Measurements from ENCODE around the gene CCL7. TPM values are rescaled to one million over a fixed set of nuclear protein-coding genes. Genes with fewer than 3 reads are reported as not detected.

The CCL7 gene
- total RNA-seq, 4 donors from 2014 or later = 1.9 to 3.5 TPM; not detected in 2

- TF ChIP-seq, protein P1, sequence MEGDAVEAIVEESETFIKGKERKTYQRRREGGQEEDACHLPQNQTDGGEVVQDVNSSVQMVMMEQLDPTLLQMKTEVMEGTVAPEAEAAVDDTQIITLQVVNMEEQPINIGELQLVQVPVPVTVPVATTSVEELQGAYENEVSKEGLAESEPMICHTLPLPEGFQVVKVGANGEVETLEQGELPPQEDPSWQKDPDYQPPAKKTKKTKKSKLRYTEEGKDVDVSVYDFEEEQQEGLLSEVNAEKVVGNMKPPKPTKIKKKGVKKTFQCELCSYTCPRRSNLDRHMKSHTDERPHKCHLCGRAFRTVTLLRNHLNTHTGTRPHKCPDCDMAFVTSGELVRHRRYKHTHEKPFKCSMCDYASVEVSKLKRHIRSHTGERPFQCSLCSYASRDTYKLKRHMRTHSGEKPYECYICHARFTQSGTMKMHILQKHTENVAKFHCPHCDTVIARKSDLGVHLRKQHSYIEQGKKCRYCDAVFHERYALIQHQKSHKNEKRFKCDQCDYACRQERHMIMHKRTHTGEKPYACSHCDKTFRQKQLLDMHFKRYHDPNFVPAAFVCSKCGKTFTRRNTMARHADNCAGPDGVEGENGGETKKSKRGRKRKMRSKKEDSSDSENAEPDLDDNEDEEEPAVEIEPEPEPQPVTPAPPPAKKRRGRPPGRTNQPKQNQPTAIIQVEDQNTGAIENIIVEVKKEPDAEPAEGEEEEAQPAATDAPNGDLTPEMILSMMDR (IDR thresholded peaks at IDR 0.05) = no peak
- no peak for DNase-seq (ENCODE audit: low spot score)
- ATAC-seq (ENCODE audit: low FRiP score) = peak; percentile 92
Measured at GRCh38 chr17:34306466-34306865, 36.4 kb downstream of the CCL7 start.

GRCh38 chr17:34307110-34307509 is 37.1 kb downstream of the CCL7 start:
- ATAC-seq (ENCODE audit: low FRiP score) (no peak), DNase-seq (ENCODE audit: low spot score) (no peak)
- TF ChIP-seq, protein P1 (IDR thresholded peaks at IDR 0.05) = no peak

DNA sequence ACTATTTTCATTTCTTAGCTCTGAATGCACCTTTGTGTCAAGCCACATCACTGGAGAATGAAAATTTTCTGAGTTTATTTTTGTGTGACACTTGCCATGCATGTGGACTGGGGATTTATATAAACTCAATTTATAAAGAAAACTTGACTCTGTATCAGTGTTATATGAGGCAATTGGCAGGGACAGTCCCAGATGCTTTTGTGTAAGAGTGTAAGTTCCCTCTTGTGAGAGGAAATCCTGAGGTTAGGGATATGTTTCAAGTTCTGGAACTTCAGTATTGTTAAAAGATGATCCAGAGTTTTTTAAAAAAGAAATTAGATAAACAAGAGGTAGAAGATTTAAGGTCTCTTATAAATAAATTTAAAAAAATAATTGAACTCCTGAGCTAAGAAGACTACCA is 38.4 kb downstream of the CCL7 start:
- DNase-seq (ENCODE audit: low spot score) = no peak
- TF ChIP-seq, protein P1 (IDR thresholded peaks at IDR 0.05) = no peak

GRCh38 chr17:34311291-34311690 is 41.3 kb downstream of the CCL7 start:
- no peak for ATAC-seq (ENCODE audit: low FRiP score)
- TF ChIP-seq, protein P1 (IDR thresholded peaks at IDR 0.05) = no peak

More for the DNA sequence above, 38.4 kb downstream of the CCL7 start:
- ATAC-seq (ENCODE audit: low FRiP score) = no peak

GRCh38 chr17:34312080-34312479 is 42.1 kb downstream of the CCL7 start:
- TF ChIP-seq, protein P1 (IDR thresholded peaks at IDR 0.05) = no peak
- DNase-seq (ENCODE audit: low spot score) (no peak), ATAC-seq (ENCODE audit: low FRiP score) (peak; percentile 34)

More at GRCh38 chr17:34311291-34311690, 41.3 kb downstream of the CCL7 start:
- DNase-seq (ENCODE audit: low spot score) = no peak

GRCh38 chr17:34313164-34313563 is 43.1 kb downstream of the CCL7 start:
- TF ChIP-seq, protein P1 (IDR thresholded peaks at IDR 0.05) = no peak
- ATAC-seq (ENCODE audit: low FRiP score) = no peak
- no peak for DNase-seq (ENCODE audit: low spot score)

DNA sequence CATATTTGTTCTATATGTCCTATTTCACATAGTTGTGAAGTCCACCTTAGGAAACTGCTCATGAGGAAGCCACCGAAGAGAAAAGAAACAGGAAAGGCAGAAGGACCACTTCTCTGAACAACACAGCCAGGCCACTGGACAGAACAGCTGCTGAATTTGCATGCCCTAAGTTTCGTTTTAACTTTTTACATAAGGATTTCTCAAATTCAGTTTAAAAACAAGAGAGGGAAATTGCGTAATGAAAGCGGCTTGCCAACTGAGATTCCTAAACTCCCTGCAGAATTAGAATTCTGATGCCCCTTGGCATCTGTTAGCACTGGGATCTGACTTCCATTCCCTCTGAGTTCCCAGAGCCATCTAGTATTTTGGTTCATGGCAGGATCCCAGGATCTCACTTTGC is 44.3 kb downstream of the CCL7 start:
- DNase-seq (ENCODE audit: low spot score) (no peak), ATAC-seq (ENCODE audit: low FRiP score) (peak; percentile 42)

More for the DNA sequence above, 44.3 kb downstream of the CCL7 start:
- TF ChIP-seq, protein P1 (IDR thresholded peaks at IDR 0.05) = no peak
